Small intestine (tissue), 7 donors: ENCODE results near the gene RNF123. TPM values are rescaled to one million over a fixed set of nuclear protein-coding genes. Genes with fewer than 3 reads are reported as not detected.

ENCODE experiments used
- DNase-seq, 2 donors: peaks; one replicate each; pipeline versions ENCODE4 v3.0.0 to v3.0.0-alpha.2; 2013
- FAIRE-seq: peaks from 2 replicates; lab custom pipeline; 2012; peaks lifted over from hg19 to GRCh38; lab: Jason Lieb, UNC
- H3K27ac ChIP-seq, 3 donors: one replicate each; pipeline ENCODE4 v1.5.1; 2013; ENCODE audit warnings: low read length in 2 of 3, mild to moderate bottlenecking in 2 of 3, control low read depth in 1 of 3, inconsistent platforms in 1 of 3, low read depth in 1 of 3, moderate library complexity in 1 of 3
- H3K27me3 ChIP-seq, 3 donors: one replicate each; pipeline ENCODE4 v1.6.1; 2013; ENCODE audit warnings: low read length in 3 of 3, inconsistent platforms in 1 of 3; ENCODE audit not compliant: control insufficient read depth in 3 of 3, insufficient read depth in 3 of 3
- H3K36me3 ChIP-seq, 3 donors: one replicate each; pipeline ENCODE4 v1.6.1; 2013; ENCODE audit warnings: low read length in 3 of 3, inconsistent platforms in 1 of 3, low read depth in 1 of 3, mild to moderate bottlenecking in 1 of 3, moderate library complexity in 1 of 3; ENCODE audit not compliant: control insufficient read depth in 3 of 3, insufficient read depth in 2 of 3
- H3K4me1 ChIP-seq, 3 donors: one replicate each; pipeline ENCODE4 v1.6.1; 2013; ENCODE audit warnings: low read length in 2 of 3, inconsistent platforms in 1 of 3, low read depth in 1 of 3, mild to moderate bottlenecking in 1 of 3, moderate library complexity in 1 of 3; ENCODE audit not compliant: control insufficient read depth in 3 of 3, insufficient read depth in 2 of 3
- H3K4me3 ChIP-seq, 3 donors: one replicate each; pipeline ENCODE4 v1.5.1; 2013; ENCODE audit warnings: low read length in 3 of 3, control low read depth in 1 of 3, inconsistent platforms in 1 of 3, low read depth in 1 of 3, mild to moderate bottlenecking in 1 of 3, moderate library complexity in 1 of 3
- H3K9me3 ChIP-seq, 2 donors: one replicate each; pipeline ENCODE4 v1.6.1; 2013; ENCODE audit warnings: low read depth in 1 of 2, low read length in 1 of 2; ENCODE audit not compliant: control insufficient read depth in 2 of 2, insufficient read depth in 1 of 2
- WGBS, 3 donors: extraction: QIAGEN DNeasy Blood & Tissue Kit; methylation state at CpG; one replicate each; pipeline ENCODE4 v1.1.7; 2013; 5-methylcytosine and 5-hydroxymethylcytosine counted together
- polyA plus RNA-seq, 4 donors: library from polyadenylated mRNA; stranded (reverse) in 3 of 4; unstranded in 1 of 4; fragments of 200-250 nt in 3 of 4; fragments of 120-200 nt in 1 of 4; gene quantifications; one replicate each; pipeline versions ENCODE4 v1.2.1 to v1.2.3, GENCODE V29; 2013
- donor health status: healthy with polysubstance abuse.
- donor health status: control.
- donor health status: control.
- donor health status: Bipolar disorder and iron deficiency.
- donor health status: healthy.

The RNF123 gene
- polyA plus RNA-seq, 4 donors: 31.7 to 59.9 (median 38.0) TPM

- DNase-seq (no peak), FAIRE-seq (no peak)
- 90 to 97% (median 94%) methylated on average over 8 of the region's 8 CpGs for WGBS, 3 donors
- H3K36me3 ChIP-seq: peaks cover 6 to 89% (median 11%) of the 10 kb centered on the region in 3 donors
- no peak overlapping the region for H3K27ac ChIP-seq
- no peak overlapping the region for H3K4me3 ChIP-seq
- no peaks in the 10 kb centered on the region for H3K9me3 ChIP-seq
- H3K27me3 ChIP-seq: no peaks in the 10 kb centered on the region
- H3K4me1 ChIP-seq: no peaks in the 10 kb centered on the region
Observed at GRCh38 chr3:49704629-49705028, 15.3 kb downstream of the RNF123 start.

GRCh38 chr3:49705390-49705960 lies 16.1 kb downstream of the RNF123 start:
- no peaks in the 10 kb centered on the region for H3K9me3 ChIP-seq
- WGBS, 3 donors: 95 to 98% (median 96%) methylated on average over 17 of the region's 17 CpGs
- H3K4me1 ChIP-seq: no peaks in the 10 kb centered on the region
- no peaks in the 10 kb centered on the region for H3K27me3 ChIP-seq
- peaks cover 5 to 86% (median 11%) of the 10 kb centered on the region in 3 donors for H3K36me3 ChIP-seq
- DNase-seq (no peak), FAIRE-seq (no peak)
- no peak overlapping the region for H3K27ac ChIP-seq
- no peak overlapping the region for H3K4me3 ChIP-seq

GRCh38 chr3:49706456-49707112 lies 17.2 kb downstream of the RNF123 start:
- WGBS, 3 donors: 87 to 88% (median 87%) methylated on average over 9 of the region's 9 CpGs
- H3K36me3 ChIP-seq: peaks cover 3 to 83% (median 11%) of the 10 kb centered on the region in 3 donors
- no peak for DNase-seq

GRCh38 chr3:49707113-49707480 lies 17.7 kb downstream of the RNF123 start:
- peaks cover 2 to 83% (median 11%) of the 10 kb centered on the region in 3 donors for H3K36me3 ChIP-seq
- WGBS, 3 donors: 78 to 90% (median 80%) methylated on average over 4 of the region's 4 CpGs
- H3K4me3 ChIP-seq: no peak overlapping the region
- H3K27ac ChIP-seq: no peak overlapping the region
- no peak for FAIRE-seq
- no peaks in the 10 kb centered on the region for H3K4me1 ChIP-seq
- H3K27me3 ChIP-seq: no peaks in the 10 kb centered on the region
- no peak for DNase-seq
- H3K9me3 ChIP-seq: no peaks in the 10 kb centered on the region

More at GRCh38 chr3:49706456-49707112, 17.2 kb downstream of the RNF123 start:
- FAIRE-seq: no peak
- Histone ChIP-seq H3K27me3 (no peaks in the 10 kb centered on the region), H3K9me3 (no peaks in the 10 kb centered on the region), H3K4me1 (no peaks in the 10 kb centered on the region), H3K4me3 (no peak overlapping the region), H3K27ac (no peak overlapping the region)

- 91 to 97% (median 96%) methylated on average over 8 of the region's 8 CpGs for WGBS, 3 donors
- H3K4me1 ChIP-seq: peaks cover 0 to 4% (median 0%) of the 10 kb centered on the region in 3 donors
- no peak overlapping the region for H3K4me3 ChIP-seq
- H3K36me3 ChIP-seq: peaks cover 0 to 83% (median 6%) of the 10 kb centered on the region in 3 donors
- no peak for DNase-seq
- H3K27me3 ChIP-seq: no peaks in the 10 kb centered on the region
- FAIRE-seq: no peak
- no peaks in the 10 kb centered on the region for H3K9me3 ChIP-seq
- no peak overlapping the region for H3K27ac ChIP-seq
Observed at GRCh38 chr3:49709852-49710251, 20.5 kb downstream of the RNF123 start.

GRCh38 chr3:49711489-49711888 lies 22.1 kb downstream of the RNF123 start:
- H3K27me3 ChIP-seq: no peaks in the 10 kb centered on the region
- 72 to 90% (median 84%) methylated on average over 5 of the region's 5 CpGs for WGBS, 3 donors
- H3K4me1 ChIP-seq: peaks cover 0 to 4% (median 0%) of the 10 kb centered on the region in 3 donors
- FAIRE-seq (no peak), DNase-seq (no peak)
- H3K9me3 ChIP-seq: no peaks in the 10 kb centered on the region
- peaks cover 0 to 83% (median 5%) of the 10 kb centered on the region in 3 donors for H3K36me3 ChIP-seq
- H3K27ac ChIP-seq: no peak overlapping the region
- H3K4me3 ChIP-seq: no peak overlapping the region

GRCh38 chr3:49712166-49712565 lies 22.8 kb downstream of the RNF123 start:
- Histone ChIP-seq H3K9me3 (no peaks in the 10 kb centered on the region), H3K27ac (no peak overlapping the region), H3K27me3 (no peaks in the 10 kb centered on the region), H3K4me1 (peaks cover 0 to 4% (median 0%) of the 10 kb centered on the region in 3 donors), H3K36me3 (peaks cover 0 to 83% (median 5%) of the 10 kb centered on the region in 3 donors), H3K4me3 (no peak overlapping the region)
- no peak for FAIRE-seq
- 91 to 96% (median 94%) methylated on average over 11 of the region's 11 CpGs for WGBS, 3 donors
- no peak for DNase-seq

- no peaks in the 10 kb centered on the region for H3K27me3 ChIP-seq
- H3K4me3 ChIP-seq: no peak overlapping the region
- no peaks in the 10 kb centered on the region for H3K9me3 ChIP-seq
- FAIRE-seq (no peak), DNase-seq (no peak)
- H3K36me3 ChIP-seq: peaks cover 0 to 83% (median 5%) of the 10 kb centered on the region in 3 donors
- peaks cover 0 to 4% (median 0%) of the 10 kb centered on the region in 3 donors for H3K4me1 ChIP-seq
- H3K27ac ChIP-seq: no peak overlapping the region
- WGBS, 3 donors: 62 to 67% (median 67%) methylated on average over 7 of the region's 7 CpGs
Observed at GRCh38 chr3:49712631-49713317, 23.4 kb downstream of the RNF123 start.
